ENCODE measurements around the gene HELZ2. TPM values are rescaled to one million over a fixed set of nuclear protein-coding genes. Genes with fewer than 3 reads are reported as not detected.

The HELZ2 gene
- total RNA-seq, 1 donor from 2014 or later = 48.8 TPM

GRCh38 chr20:63566395-63567135 lies 7.5 kb downstream of the HELZ2 start:
- H3K4me3 ChIP-seq (ENCODE audit: low read depth, low read length) = no peak overlapping the region
- DNase-seq (ENCODE audit: low read depth) = no peak
- TF ChIP-seq CTCF (conservative IDR thresholded peaks at IDR 0.05; ENCODE audit: low read depth, low read length) = no peak

- TF ChIP-seq CTCF (conservative IDR thresholded peaks at IDR 0.05; ENCODE audit: low read depth, low read length) = no peak
- no peak overlapping the region for H3K4me3 ChIP-seq (ENCODE audit: low read depth, low read length)
- no peak for DNase-seq (ENCODE audit: low read depth)
Measured at GRCh38 chr20:63565699-63566335, 8.2 kb downstream of the HELZ2 start.

GRCh38 chr20:63565021-63565698 lies 8.9 kb downstream of the HELZ2 start:
- no peak overlapping the region for H3K4me3 ChIP-seq (ENCODE audit: low read depth, low read length)
- DNase-seq (ENCODE audit: low read depth) = no peak
- TF ChIP-seq CTCF (conservative IDR thresholded peaks at IDR 0.05; ENCODE audit: low read depth, low read length) = no peak

- TF ChIP-seq CTCF (conservative IDR thresholded peaks at IDR 0.05; ENCODE audit: low read depth, low read length) = no peak
- DNase-seq (ENCODE audit: low read depth) = no peak
- H3K4me3 ChIP-seq (ENCODE audit: low read depth, low read length) = no peak overlapping the region
Measured at GRCh38 chr20:63564036-63564810, 9.8 kb downstream of the HELZ2 start.

GRCh38 chr20:63563225-63563935 lies 10.7 kb downstream of the HELZ2 start:
- no peak for TF ChIP-seq CTCF (conservative IDR thresholded peaks at IDR 0.05; ENCODE audit: low read depth, low read length)
- DNase-seq (ENCODE audit: low read depth) = no peak
- H3K4me3 ChIP-seq (ENCODE audit: low read depth, low read length) = no peak overlapping the region
